Fibroblast of villous mesenchyme (primary cell): Measurements from ENCODE around the gene CTXND1. TPM values are rescaled to one million over a fixed set of nuclear protein-coding genes. Genes with fewer than 3 reads are reported as not detected.

Experiments used
- DNase-seq: peaks from one replicate; pipeline ENCODE4 v3.0.0-alpha.2; 2010; ENCODE audit warnings: low read depth
- H3K4me3 ChIP-seq: 2 replicates; pipeline ENCODE4 v1.5.1; 2011; ENCODE audit warnings: low read depth, mild to moderate bottlenecking, low read length
- total RNA-seq: library from RNA; depleted of rRNA; stranded (reverse); fragments of >200 nt; gene quantifications from 2 replicates; pipeline ENCODE4 v1.2.3, GENCODE V29; 2012
- TF ChIP-seq, protein P1 (sequence below): IDR thresholded peaks from 2 replicates; pipeline ENCODE4 v1.5.1; 2012; ENCODE audit warnings: low read depth, mild to moderate bottlenecking, low read length; ENCODE audit not compliant: insufficient read depth

The CTXND1 gene
- total RNA-seq, 1 donor = not detected

DNA sequence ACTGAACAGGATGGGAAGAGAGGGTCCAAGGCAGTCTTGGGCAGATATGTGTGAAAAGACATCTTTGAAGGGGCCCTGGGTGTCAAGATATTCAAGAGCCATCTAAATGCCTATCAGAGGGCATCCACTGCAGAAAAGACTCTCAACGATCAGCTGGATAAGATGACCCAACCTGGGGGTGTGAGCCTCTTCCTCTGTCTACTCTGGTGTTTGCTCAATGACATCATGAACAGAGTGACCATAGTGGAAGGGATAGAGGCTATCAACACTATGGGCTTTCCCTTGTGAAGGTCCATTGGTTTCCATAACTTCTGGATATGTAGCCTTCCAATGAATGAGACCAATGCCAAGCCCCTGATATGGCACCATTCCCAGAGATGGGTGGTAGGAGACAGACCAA lies 57.1 kb downstream of the CTXND1 start:
- TF ChIP-seq, protein P1, sequence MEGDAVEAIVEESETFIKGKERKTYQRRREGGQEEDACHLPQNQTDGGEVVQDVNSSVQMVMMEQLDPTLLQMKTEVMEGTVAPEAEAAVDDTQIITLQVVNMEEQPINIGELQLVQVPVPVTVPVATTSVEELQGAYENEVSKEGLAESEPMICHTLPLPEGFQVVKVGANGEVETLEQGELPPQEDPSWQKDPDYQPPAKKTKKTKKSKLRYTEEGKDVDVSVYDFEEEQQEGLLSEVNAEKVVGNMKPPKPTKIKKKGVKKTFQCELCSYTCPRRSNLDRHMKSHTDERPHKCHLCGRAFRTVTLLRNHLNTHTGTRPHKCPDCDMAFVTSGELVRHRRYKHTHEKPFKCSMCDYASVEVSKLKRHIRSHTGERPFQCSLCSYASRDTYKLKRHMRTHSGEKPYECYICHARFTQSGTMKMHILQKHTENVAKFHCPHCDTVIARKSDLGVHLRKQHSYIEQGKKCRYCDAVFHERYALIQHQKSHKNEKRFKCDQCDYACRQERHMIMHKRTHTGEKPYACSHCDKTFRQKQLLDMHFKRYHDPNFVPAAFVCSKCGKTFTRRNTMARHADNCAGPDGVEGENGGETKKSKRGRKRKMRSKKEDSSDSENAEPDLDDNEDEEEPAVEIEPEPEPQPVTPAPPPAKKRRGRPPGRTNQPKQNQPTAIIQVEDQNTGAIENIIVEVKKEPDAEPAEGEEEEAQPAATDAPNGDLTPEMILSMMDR = no peak
- H3K4me3 ChIP-seq = no peak overlapping the region
- no peak for DNase-seq

DNA sequence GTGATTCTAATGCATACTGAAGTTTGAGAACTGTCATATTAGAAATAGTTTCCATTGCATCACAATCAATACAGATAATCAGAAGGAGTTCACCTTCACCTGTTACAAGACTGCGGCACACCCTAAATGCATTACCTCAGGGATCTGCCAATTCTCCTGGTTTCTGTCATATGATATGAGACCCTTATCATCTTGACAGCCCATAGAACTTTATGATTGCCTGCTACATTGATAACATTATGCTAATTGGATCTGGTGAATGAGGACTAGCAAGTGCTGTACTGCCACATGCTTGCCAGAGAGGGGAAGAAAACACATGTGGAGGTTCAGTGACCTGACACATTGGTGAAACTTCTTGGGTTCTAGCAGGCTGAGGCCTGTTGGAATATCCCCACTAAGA lies 57.8 kb downstream of the CTXND1 start:
- DNase-seq = no peak
- no peak overlapping the region for H3K4me3 ChIP-seq
- TF ChIP-seq, protein P1 = no peak

DNA sequence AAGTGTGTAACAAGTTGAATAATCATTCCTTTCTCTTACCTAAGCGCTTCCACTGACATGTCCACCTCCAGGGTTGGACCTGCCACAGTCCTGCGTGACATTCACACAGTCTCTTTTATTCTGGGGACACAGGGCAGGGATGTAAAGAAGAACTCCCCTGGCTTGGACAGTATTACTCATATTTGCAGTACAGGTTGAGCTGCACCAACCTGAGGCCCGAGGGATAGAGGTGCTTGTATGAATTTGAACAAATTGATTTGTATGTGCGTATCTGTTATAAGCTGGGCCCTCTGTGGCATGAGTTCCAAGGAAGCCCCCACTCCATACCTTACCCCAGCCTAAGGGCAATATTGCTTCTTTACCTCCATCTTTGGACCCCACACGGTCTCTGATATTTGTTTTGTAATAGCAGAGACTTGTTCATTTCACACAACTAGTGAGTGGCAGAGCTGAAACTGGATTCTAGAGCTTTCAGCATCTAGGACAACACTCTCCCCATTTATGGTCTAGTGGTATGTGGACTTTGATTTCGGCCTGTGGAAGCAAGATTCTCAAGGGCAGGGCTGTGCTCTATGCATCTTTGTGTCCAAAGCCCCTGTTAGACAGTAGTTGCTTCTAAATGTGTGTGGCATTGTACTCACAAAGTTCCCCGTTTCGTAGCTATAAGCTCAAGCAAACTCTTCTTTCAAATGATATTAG lies 60.0 kb downstream of the CTXND1 start:
- no peak overlapping the region for H3K4me3 ChIP-seq
- DNase-seq = no peak
- TF ChIP-seq, protein P1 = no peak

DNA sequence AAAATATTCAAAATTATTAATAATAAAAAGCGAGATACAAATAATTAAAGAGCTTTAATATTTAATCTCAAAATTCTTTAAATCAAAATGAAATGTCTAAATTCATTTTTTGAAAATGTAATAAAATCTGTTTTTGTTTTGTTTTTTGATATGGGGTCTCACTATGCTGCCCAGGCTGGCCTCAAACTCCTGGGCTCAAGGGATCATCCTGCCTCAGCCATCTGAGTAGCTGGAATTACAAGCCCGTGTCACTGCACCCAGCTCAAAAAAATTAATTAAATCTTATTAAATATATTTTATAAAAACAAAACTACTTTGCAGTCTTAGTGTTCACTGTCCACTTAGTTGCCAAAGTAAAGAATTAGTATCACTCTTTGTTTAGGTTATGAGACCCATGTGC lies 60.8 kb downstream of the CTXND1 start:
- no peak for DNase-seq
- TF ChIP-seq, protein P1 = no peak
- H3K4me3 ChIP-seq = no peak overlapping the region

DNA sequence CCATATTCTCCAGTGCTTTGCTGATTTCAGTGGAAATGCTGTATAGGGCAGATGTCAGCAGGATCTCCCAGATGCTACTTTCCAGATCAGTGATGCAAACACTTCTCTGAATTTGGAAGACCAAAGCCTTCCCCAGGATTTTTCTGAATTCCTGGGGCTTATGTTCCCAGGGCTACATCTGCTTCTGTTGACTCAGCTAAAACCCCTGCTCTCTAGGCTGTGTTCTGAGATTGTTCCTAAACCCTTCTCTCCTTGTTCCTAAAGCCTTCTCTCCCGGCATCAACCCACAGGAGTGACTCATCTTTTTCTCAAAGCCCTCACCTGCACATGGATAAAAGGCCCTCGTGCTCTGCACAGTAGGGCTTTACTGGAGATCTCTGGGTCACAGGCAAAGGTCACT lies 63.8 kb downstream of the CTXND1 start:
- no peak overlapping the region for H3K4me3 ChIP-seq
- TF ChIP-seq, protein P1 = no peak
- DNase-seq = peak; percentile 55

DNA sequence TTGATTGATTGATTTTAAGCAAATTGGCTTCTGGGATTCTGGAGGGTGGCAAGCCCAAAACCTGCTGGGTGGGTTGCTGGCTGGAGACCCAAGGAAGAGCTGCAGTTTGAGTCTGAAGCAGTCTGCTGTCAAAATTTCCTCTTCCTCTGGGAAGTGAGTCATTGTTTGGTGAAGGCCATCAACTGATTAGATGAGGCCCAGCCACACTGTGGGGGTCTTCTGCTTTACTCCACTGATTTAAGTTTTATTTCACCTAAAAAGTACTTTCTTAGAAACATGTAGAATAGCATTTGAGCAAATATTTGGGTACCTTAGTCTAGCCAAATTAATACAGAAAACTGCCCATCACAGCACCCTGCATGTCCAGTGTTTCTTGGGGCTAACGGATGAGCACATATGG lies 65.4 kb downstream of the CTXND1 start:
- TF ChIP-seq, protein P1 = no peak
- no peak for DNase-seq
- H3K4me3 ChIP-seq = no peak overlapping the region

DNA sequence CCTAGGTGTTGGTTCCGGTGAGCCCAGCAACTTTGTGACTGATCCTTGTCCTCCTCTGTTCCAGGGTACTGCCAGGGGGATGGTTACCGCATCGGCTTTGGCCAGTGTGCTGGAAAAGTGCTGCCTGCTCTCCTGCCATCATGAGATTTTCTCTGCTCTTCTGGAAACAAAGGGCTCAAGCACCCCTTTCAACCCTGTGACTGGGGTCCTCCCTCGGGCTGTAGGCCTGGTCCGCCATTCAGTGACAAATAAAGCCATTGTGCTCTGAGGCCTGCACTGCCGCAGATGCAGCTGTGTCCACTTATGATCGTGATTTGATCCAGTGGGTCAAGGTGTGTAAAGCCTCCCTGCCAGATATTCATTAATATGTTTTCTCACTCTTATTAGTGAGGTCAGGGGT lies 65.9 kb downstream of the CTXND1 start:
- TF ChIP-seq, protein P1 = no peak
- no peak overlapping the region for H3K4me3 ChIP-seq
- DNase-seq = no peak
